GM21390 (cell line): ENCODE results near the gene HIPK4.
"Not testable (repeated sequence)": the region's sequence is repeated elsewhere in the genome, so short reads cannot be mapped to it uniquely, and the experiment has no call there.

ENCODE experiments used
- ATAC-seq: cut with Tn5 transposase; IDR thresholded peaks from one replicate; pipeline ENCODE4 v1.9.1; 2021; ENCODE audit not compliant: unreplicated experiment

Gene HIPK4

GRCh38 chr19:40393894-40394815 is 4.2 kb upstream of the HIPK4 start:
- ATAC-seq: no peak

- no peak for ATAC-seq
These were observed 3.0 kb upstream of the HIPK4 start for GRCh38 chr19:40392894-40393517.

GRCh38 chr19:40392123-40392522 is 2.1 kb upstream of the HIPK4 start:
- no peak for ATAC-seq

- ATAC-seq: no peak
These were observed 437 bp downstream of the HIPK4 start for GRCh38 chr19:40389404-40390083.

GRCh38 chr19:40388481-40388880 is 1.5 kb downstream of the HIPK4 start:
- ATAC-seq: no peak

GRCh38 chr19:40387155-40387554 is 2.8 kb downstream of the HIPK4 start:
- no peak for ATAC-seq

GRCh38 chr19:40383668-40384248 is 6.2 kb downstream of the HIPK4 start:
- no peak for ATAC-seq

GRCh38 chr19:40381321-40381720 is 8.7 kb downstream of the HIPK4 start:
- no peak for ATAC-seq

- ATAC-seq: no peak
These were observed 9.6 kb downstream of the HIPK4 start for GRCh38 chr19:40380199-40381037.

GRCh38 chr19:40379446-40380198 is 10.4 kb downstream of the HIPK4 start:
- ATAC-seq: no peak

- ATAC-seq: no peak
These were observed 11.5 kb downstream of the HIPK4 start for GRCh38 chr19:40378509-40378908.

GRCh38 chr19:40377876-40378385 is 12.1 kb downstream of the HIPK4 start:
- ATAC-seq: no peak

GRCh38 chr19:40376286-40376862 is 13.6 kb downstream of the HIPK4 start:
- ATAC-seq: no peak

- no peak for ATAC-seq
These were observed 15.9 kb downstream of the HIPK4 start for GRCh38 chr19:40374084-40374483.

GRCh38 chr19:40371802-40372122 is 18.2 kb downstream of the HIPK4 start:
- ATAC-seq: no peak

- ATAC-seq: no peak
These were observed 18.8 kb downstream of the HIPK4 start for GRCh38 chr19:40370997-40371801.

- ATAC-seq: not testable (repeated sequence)
These were observed 19.7 kb downstream of the HIPK4 start for GRCh38 chr19:40370253-40370652.

GRCh38 chr19:40369797-40370196 is 20.2 kb downstream of the HIPK4 start:
- ATAC-seq: no peak
